NCI-H2029 treated with DMSO at 0.1 percent for 48 hours (cell line): ENCODE results near the gene ADSS1.
"Not testable (repeated sequence)": the region's sequence is repeated elsewhere in the genome, so short reads cannot be mapped to it uniquely, and the experiment has no call there.

ENCODE experiments used
- DNase-seq: peaks from one replicate; lab custom pipeline; 2025; lab: John Stamatoyannopoulos, UW

The ADSS1 gene

GRCh38 chr14:104734601-104734990 lies 10.6 kb downstream of the ADSS1 start:
- DNase-seq = no peak

DNA sequence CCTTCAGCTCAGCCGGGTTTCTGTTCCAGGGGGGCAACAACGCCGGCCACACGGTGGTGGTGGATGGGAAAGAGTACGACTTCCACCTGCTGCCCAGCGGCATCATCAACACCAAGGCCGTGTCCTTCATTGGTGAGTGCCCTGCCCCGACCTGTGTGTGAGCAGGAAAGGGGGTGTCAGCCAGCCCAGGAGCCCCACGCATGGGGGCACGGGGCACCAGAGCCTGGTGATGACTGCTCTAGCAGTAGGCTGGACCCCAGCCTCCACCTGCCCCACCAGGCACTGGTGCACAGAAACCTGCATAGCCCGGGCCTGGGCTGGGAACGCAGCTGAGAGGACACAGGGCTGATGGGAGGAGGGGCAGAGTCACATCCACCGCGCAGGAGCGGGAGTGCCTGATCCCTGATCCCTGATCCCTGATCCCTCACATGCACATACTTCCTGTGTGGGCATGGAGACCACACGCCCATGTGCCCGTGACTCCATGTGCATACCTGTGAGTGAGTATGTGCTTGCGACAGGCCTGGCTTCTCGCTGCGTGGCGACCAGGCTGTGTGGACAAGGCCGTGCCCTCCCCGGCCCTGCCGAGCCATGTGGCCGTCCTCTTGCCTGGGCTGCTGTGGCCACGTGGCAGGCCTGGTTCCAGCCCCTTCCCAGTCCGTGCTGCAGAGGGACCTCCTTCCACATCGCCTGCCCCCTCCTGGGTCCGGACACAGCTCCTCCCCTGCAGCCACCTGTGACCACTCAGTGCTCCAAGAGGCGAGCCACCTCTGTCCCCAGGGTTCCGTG lies 11.2 kb downstream of the ADSS1 start:
- no peak for DNase-seq

- DNase-seq = no peak
Observed at GRCh38 chr14:104735830-104736642, 12.0 kb downstream of the ADSS1 start.

- no peak for DNase-seq
Observed at GRCh38 chr14:104738375-104739019, 14.5 kb downstream of the ADSS1 start.

GRCh38 chr14:104739026-104739425 lies 15.0 kb downstream of the ADSS1 start:
- DNase-seq = no peak

- DNase-seq = no peak
Observed at GRCh38 chr14:104739546-104740516, 15.8 kb downstream of the ADSS1 start.

DNA sequence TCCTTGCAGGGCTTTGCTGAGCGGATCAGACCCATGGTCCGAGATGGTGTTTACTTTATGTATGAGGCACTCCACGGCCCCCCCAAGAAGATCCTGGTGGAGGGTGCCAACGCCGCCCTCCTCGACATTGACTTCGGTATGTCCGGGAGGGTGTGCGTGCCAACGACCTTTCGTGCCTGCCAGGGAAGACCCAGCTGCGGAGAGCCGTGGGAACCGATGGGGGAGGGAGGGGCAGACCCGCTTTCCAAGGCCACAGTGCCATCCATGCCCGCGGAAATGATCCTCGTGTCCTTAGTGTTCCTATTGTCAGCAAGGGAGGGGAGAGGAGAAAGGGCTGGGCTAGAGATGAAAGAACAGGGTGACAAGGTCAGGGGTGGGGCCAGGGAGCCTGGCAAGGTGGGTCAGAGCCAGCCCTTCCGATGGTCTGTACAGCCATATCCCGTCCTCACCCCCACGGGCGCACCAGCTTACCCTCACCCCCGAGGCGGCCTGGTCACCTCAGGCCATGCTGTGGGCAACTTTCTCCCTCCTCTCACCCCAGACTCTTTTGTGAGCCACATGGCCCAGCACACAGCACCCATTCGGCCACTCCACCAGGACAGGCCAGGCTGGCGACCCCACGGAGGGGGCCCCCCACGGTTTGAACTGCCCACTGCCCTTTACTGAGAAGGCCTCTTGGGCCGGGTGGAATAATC lies 17.2 kb downstream of the ADSS1 start:
- no peak for DNase-seq

DNA sequence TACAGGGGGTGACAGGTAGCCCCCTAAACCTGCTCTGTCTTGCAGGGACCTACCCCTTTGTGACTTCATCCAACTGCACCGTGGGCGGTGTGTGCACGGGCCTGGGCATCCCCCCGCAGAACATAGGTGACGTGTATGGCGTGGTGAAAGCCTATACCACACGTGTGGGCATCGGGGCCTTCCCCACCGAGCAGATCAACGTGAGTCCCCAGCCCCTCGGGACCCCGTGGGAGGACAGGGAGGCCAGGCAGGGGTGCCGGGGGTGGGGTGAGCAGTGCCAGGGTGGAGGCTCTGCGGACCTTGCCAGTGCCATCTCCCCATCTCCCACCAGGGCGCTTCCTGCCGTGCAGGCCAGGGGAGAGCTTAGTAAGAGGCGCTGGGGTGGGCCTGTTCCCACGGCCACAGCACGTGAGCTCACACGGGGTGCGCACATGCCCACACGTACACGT lies 17.8 kb downstream of the ADSS1 start:
- no peak for DNase-seq

GRCh38 chr14:104742586-104743455 lies 18.8 kb downstream of the ADSS1 start:
- DNase-seq = no peak

GRCh38 chr14:104743461-104744380 lies 19.7 kb downstream of the ADSS1 start:
- DNase-seq = no peak

- no peak for DNase-seq
Observed at GRCh38 chr14:104744484-104744883, 20.5 kb downstream of the ADSS1 start.

- DNase-seq = no peak
Observed at GRCh38 chr14:104745431-104745830, 21.4 kb downstream of the ADSS1 start.

- DNase-seq = no peak
Observed at GRCh38 chr14:104746071-104746545, 22.1 kb downstream of the ADSS1 start.

DNA sequence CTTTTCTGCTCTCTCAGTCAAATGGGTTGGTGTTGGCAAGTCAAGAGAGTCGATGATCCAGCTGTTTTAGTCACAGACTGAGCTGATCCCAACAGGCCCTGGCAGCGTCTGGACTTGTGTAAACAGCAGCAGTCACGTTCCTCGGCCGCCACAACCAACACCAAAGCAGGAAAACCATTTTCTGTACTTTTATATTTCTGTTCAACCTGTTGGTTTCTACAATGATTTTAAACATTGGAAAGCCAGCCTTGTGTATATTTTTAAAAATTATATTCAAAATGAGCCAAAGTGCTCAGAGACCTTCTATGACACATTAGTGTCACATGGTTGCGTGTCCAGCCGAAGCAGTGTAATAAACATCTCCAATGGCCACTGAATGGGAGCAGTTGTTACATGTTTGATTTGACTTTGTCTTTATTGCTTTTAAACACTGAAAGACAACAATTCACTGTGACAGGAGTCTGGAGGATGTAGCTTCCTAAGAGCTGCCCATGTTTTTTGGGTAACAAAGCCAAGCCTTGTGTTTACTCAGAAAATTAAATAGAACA lies 23.0 kb downstream of the ADSS1 start:
- DNase-seq = no peak

DNA sequence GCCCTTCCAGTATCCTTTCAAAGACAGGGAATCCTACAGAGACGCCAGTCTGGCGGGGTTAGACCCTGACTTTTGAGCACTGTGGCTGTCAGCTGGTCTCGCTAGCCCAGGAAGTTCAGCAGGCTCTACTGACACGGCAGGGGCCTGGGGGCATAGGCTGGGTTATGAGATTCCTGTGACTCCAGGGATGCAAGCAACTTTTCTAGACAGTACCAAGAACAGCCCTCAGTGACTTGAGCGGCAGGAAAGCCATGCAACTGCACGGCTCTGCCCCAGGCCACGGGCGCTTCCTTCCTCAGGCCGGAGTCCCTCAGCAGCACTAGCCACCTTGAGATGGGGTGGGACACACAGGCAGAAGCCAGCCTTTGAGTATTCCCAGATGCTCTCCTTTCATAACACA lies 23.8 kb downstream of the ADSS1 start:
- DNase-seq = no peak

- DNase-seq = no peak
Observed at GRCh38 chr14:104749111-104749649, 25.2 kb downstream of the ADSS1 start.

DNA sequence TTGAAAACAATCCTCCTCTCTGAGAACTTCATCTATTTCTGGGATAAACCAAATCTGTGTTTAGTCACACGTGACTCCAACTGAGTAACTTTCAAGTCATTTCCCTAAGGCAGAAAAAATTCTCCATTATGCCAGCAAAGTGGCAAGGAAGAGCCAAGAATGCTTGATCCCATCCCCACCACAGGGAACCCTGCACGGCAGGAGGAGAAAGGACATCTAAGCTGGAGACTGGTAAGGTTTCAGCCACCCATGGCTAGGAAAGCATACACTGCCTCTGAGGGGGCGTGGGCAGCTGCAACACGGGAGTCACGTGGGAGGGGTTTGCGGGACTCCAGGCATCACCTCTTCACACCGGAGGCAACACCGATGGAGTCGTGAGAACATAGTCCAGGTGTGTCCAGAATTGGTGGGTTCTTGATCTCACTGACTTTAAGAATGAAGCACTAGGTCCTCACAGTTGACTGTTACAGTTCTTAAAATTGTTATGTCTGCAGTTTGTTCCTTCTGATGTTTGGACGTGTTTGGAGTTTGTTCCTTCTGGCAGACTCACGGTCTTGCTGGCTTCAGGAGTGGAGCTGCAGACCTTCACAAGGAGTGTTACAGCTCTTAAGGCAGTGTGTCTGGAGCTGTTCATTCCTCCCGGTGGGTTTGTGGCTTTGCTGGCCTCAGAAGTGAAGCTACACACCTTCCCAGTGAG lies 26.2 kb downstream of the ADSS1 start:
- DNase-seq = no peak

DNA sequence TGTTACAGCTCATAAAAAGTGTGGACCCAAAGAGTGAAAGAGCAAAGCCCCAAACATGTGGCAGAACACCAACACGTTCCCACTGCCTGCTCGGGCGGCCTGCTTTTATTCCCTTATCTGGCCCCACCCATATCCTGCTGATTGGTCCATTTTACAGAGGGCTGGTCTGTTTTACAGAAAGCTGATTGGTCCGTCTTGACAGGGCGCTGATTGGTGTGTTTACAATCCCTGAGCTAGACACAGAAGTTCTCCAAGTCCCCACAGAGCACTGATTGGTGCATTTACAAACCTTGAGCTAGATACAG lies 26.7 kb downstream of the ADSS1 start:
- not testable (repeated sequence) for DNase-seq
